Retinal pigment epithelial cell (primary cell): ENCODE results near the gene ZFYVE28.
"Not testable (repeated sequence)": the region's sequence is repeated elsewhere in the genome, so short reads cannot be mapped to it uniquely, and the experiment has no call there.

Experiments
- DNase-seq: peaks from one replicate; pipeline ENCODE4 v3.0.0-alpha.2; 2010; ENCODE audit warnings: low read depth
- H3K4me3 ChIP-seq: 2 replicates; pipeline ENCODE4 v1.5.1; 2011; ENCODE audit warnings: mild to moderate bottlenecking, low read length, control low read depth, moderate library complexity
- TF ChIP-seq, protein P1 (sequence below): conservative IDR thresholded peaks from 2 replicates; pipeline ENCODE4 v1.5.1; 2011; ENCODE audit warnings: low read depth, low read length, control low read depth, inconsistent platforms

Gene ZFYVE28

DNA sequence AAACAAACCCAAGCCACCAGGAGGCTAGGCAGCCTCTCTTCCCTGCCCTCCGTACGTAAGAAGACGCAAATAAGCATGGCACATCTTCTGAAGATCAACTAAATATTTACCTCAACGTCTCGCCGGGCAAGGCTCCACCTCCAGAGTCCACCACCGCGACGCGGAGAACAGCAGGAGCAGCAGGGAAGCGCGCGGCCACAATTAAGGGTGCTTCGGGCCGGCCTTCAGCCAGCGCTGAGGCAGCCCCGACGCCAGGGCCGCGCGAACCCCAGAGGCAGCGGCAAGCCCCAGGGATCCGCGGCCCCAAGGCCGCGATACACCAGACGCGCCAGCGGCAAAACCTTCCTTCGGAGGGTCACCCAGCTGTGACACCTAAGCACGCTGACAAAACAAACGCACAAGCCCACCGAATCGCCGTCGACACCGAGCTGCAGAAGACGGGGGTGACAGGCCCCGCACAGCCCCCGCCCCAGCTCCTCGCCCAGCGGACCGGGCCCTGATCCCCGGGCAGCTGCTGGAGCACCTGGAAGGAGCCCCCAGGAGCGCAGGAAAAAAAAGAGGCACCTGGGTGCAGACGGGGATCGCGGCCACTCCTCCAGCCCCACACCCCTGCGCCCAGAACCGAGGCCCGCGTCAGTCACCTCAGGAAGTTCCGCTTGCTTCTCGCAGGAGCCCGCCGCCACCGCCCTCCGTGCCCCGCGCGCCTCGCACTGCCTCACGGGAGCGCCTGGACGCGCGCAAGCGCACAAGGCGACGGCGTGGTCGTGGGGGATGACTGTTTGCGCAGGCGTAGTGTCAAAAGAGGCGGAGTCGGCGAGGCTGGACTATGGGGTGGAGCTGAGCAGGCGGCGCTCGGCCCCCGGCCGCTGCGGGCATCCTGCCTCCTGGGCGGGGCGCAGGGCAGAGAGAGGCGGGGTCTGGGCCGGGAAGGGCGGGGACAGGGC lies 176.8 kb downstream of the ZFYVE28 start, which contains the start of the genes HAUS3 and POLN:
Gene HAUS3 (minus strand): TSS at position 712 of the 944 bp plus-strand sequence. CDS start 1,175 bp downstream, outside the sequence.
Gene POLN (minus strand): TSS at position 712 of the 944 bp plus-strand sequence. CDS start 12,890 bp downstream, outside the sequence.
- TF ChIP-seq, protein P1, sequence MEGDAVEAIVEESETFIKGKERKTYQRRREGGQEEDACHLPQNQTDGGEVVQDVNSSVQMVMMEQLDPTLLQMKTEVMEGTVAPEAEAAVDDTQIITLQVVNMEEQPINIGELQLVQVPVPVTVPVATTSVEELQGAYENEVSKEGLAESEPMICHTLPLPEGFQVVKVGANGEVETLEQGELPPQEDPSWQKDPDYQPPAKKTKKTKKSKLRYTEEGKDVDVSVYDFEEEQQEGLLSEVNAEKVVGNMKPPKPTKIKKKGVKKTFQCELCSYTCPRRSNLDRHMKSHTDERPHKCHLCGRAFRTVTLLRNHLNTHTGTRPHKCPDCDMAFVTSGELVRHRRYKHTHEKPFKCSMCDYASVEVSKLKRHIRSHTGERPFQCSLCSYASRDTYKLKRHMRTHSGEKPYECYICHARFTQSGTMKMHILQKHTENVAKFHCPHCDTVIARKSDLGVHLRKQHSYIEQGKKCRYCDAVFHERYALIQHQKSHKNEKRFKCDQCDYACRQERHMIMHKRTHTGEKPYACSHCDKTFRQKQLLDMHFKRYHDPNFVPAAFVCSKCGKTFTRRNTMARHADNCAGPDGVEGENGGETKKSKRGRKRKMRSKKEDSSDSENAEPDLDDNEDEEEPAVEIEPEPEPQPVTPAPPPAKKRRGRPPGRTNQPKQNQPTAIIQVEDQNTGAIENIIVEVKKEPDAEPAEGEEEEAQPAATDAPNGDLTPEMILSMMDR, result no peak
- DNase-seq, result peak; percentile 89
- H3K4me3 ChIP-seq, result peak within 1 kb of the TSS; percentile 85

DNA sequence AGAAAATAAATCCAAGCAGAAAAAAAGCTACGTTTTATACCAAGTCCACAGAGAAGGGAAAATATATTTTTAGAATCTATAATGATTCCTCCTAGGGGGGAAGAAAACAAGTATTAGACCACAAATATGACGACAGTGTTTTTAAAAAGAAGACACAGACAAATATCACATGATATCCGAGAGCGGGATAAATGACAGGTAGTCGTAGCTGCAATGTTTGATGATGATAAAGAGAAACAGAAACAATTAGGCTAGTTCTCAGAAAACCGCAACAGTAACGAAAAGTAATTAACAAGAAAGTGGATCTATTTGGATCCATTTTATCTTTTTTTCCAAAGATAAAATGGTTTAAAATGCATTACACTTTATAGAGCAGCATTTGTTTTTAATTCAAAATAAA lies 177.4 kb downstream of the ZFYVE28 start:
- TF ChIP-seq, protein P1, result no peak
- H3K4me3 ChIP-seq, result peak overlapping the region; percentile 85
- DNase-seq, result no peak

DNA sequence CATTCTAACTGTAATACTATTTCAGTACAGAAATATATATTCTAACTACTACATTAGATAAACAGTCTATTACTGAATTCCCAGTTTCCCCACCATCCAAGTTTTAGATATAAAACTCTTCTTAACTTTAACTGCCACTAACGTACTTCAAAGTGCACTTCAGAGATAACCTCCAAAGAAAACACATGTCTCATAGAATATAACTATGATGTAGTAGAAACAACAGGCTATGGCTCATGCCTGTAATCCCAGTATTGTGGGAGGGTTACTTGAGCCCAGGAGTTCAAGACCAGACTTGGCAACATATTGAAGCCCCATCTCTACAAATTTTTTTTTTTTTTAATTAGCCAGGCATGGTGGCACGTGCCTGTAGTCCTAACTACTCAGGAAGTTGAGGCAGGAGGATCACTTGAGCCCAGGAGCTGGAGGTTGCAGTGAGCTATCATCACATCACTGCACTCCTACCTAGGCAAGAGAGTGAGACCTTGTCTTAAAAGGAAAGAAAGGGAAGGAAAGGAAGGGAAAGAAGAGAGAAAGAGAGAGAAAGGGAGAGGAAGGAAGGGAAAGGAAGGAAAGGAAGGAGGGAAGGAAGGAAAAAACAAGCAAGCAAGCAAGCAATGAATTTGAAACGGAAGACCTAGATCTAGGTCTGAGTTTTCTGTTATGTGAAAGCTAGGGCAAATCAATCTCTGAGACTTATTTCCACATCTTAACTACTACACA lies 181.3 kb downstream of the ZFYVE28 start:
- no peak for DNase-seq
- TF ChIP-seq, protein P1, result no peak
- no peak overlapping the region for H3K4me3 ChIP-seq

DNA sequence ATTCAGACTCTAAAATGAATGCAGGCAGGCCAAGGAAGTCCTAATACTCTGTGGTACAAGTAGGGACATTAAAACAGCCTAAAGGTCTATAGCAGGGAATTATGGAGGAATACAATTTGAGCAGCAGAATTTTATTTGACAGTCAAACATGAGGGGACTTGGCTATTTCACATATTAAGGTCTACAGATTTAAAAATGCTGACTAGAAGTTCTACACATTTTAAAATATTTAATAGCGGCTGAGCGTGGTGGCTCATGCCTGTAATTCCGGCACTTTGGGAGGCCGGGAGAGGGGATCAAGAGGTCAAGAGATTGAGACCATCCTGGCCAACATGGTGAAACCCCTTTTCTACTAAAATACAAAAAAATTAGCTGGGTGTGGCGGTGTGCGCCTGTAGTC lies 187.4 kb downstream of the ZFYVE28 start:
- TF ChIP-seq, protein P1, result no peak
- DNase-seq, result no peak
- H3K4me3 ChIP-seq, result no peak overlapping the region

DNA sequence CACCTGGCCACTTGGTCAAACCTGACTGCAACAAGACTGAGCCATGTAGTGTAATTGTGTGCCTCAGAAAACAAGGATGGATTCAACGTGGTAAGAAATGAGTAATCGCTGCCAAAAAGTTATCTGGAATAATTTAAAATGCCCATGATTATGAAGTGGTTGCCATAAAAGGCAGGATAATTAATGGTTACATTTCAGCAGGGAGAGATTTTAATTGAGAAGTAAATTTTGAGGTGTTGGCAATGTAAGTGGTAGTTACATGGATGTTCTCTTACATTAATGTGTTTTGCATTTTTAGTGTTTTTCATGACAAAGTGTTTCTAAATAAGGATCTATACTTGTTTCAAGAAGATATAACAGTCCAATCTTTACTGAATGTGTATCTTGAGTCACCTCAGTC lies 192.2 kb downstream of the ZFYVE28 start:
- DNase-seq, result no peak
- TF ChIP-seq, protein P1, result no peak
- H3K4me3 ChIP-seq, result no peak overlapping the region

DNA sequence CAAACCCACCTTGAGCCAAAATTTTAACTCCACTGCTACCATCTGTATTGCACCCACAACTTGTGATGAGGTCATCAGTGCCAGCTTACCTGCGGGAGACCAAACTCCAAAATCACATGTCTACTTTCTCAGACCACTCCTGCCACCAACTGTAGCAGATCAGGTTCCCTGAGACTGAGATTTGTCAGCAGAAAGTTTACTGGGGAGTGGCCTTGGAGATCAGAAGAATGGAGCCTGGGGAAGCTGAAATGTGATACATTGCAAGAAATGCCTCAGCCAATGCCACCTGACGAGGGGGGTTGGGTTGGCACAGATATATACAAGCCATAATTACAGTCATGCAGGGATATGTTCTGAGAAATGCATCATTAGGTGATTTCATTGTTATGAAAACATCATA lies 195.6 kb downstream of the ZFYVE28 start:
- H3K4me3 ChIP-seq, result no peak overlapping the region
- TF ChIP-seq, protein P1, result no peak
- no peak for DNase-seq

DNA sequence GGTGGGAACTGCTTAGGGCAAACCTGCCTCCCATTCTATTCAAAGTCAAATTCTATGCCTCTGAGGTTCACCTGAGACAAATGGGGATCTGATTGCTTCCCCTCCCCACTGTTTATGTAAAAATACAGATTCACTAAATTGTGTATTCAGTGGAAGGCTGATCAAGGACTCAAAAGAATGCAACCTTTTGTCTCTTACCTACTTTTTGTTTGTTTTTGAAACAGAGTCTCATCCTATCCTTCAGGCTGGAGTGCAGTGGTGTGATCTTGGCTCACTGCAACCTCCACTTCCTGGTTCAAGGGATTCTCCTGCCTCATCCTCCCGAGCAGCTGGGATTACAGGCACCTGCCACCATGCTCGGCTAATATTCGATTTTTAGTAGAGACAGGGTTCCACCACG lies 197.1 kb downstream of the ZFYVE28 start:
- not testable (repeated sequence) for H3K4me3 ChIP-seq, DNase-seq
